Kidney (tissue), 14 donors: ENCODE data around the gene CDK19. TPM values are rescaled to one million over a fixed set of nuclear protein-coding genes. Genes with fewer than 3 reads are reported as not detected.

Experiments
- DNase-seq, 5 donors: peaks; one replicate each; pipeline ENCODE4 v3.0.0-alpha.2; 2013 to 2020
- FAIRE-seq: peaks from 2 replicates; lab custom pipeline; 2012; peaks lifted over from hg19 to GRCh38; lab: Jason Lieb, UNC
- H3K27ac ChIP-seq, 2 donors: one replicate each; pipeline ENCODE4 v1.7.0; 2013; ENCODE audit warnings: low read depth in 2 of 2, low read length in 2 of 2, inconsistent platforms in 1 of 2
- H3K27me3 ChIP-seq: one replicate; pipeline ENCODE4 v1.7.1; 2013; ENCODE audit warnings: low read length, inconsistent platforms; ENCODE audit not compliant: control insufficient read depth, insufficient read depth
- H3K36me3 ChIP-seq, 3 donors: one replicate each; pipeline versions ENCODE4 v1.7.0 to v1.7.1; 2013; ENCODE audit warnings: low read length in 3 of 3, control low read depth in 1 of 3, inconsistent platforms in 1 of 3; ENCODE audit not compliant: insufficient read depth in 3 of 3, control insufficient read depth in 2 of 3
- H3K4me1 ChIP-seq, 3 donors: one replicate each; pipeline versions ENCODE4 v1.7.0 to v1.7.1; 2013; ENCODE audit warnings: low read length in 3 of 3, inconsistent platforms in 1 of 3, low read depth in 1 of 3; ENCODE audit not compliant: control insufficient read depth in 2 of 3, insufficient read depth in 2 of 3
- H3K4me3 ChIP-seq, 3 donors: one replicate each; pipeline versions ENCODE4 v1.7.0 to v1.8.1; 2013; ENCODE audit warnings: low read length in 3 of 3, control low read depth in 1 of 3, inconsistent platforms in 1 of 3
- H3K9ac ChIP-seq, 3 donors: one replicate each; pipeline versions ENCODE4 v1.7.0 to v1.7.1; 2013; ENCODE audit warnings: low read length in 3 of 3, control low read depth in 1 of 3, inconsistent platforms in 1 of 3
- H3K9me3 ChIP-seq, 3 donors: one replicate each; pipeline versions ENCODE4 v1.7.0 to v1.7.1; 2013; ENCODE audit warnings: low read length in 3 of 3, control low read depth in 1 of 3, inconsistent platforms in 1 of 3; ENCODE audit not compliant: control insufficient read depth in 2 of 3, insufficient read depth in 1 of 3
- CTCF ChIP-seq: IDR thresholded peaks from 3 replicates; pipeline ENCODE4 v1.5.1; 2012; ENCODE audit warnings: mild to moderate bottlenecking, moderate library complexity, borderline replicate concordance; ENCODE audit not compliant: insufficient read depth; ENCODE audit errors: extremely low read depth
- intact Hi-C: fragments of 100-400 bp; cut with DNase I; formaldehyde crosslinking; loops from one replicate; pipeline ENCODE4 v1.11.1; 2022
- polyA plus RNA-seq: library from polyadenylated mRNA; stranded (reverse); fragments of 350-450 nt; fragmentation: Illumina TruSeq; extraction: RNeasy Lipid Tissue Mini Kit (QIAGEN cat#74804); gene quantifications from one replicate; pipeline ENCODE4 v1.2.3, GENCODE V29; 2014; ENCODE audit warnings: low read depth, low replicate concordance; ENCODE audit not compliant: insufficient read depth
- total RNA-seq: library from RNA; stranded (reverse); fragmentation: NEBNext Ultra II Directional; extraction: Animal tissue kit (Norgen Biotek cat#: 25700); gene quantifications from one replicate; pipeline ENCODE4 v1.2.1, GENCODE V29; 2021
- donor health status: control.
- donor health status: control.
- donor health status: control.
- donor health status: control.
- donor health status: control.
- donor health status: DM: yes; HTN: yes; CAD: no.
- donor health status: Normal renal cell carcinoma (clear cell type).

Gene CDK19
- total and polyA plus RNA-seq, 2 donors from 2014 or later = 4.9 to 20.4 TPM

DNA sequence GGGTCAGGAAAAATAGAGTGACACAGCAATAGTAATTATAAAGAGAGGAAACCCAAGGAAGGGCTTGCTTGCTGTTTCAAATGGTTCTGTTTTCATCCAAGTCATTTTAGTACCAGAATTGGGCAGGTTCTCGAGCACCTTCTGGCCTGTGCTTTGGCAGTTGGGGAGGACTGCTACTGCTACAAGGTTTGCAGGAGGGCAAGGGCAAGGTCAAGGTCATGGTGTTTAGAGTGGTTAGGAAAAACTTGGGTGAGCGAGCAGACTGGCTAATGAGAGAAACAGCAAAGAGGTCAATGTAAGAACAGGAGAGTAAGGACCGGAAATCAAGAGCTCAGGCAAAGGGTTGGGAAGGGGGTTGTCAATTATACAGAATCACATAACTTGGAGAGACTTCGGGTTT, 164.5 kb downstream of the CDK19 start:
- FAIRE-seq (no peak), DNase-seq (no peak)
- no peaks in the 10 kb centered on the region for H3K4me1 ChIP-seq
- TF ChIP-seq CTCF = no peak
- no peak overlapping the region for H3K27ac ChIP-seq
- H3K9me3 ChIP-seq = no peaks in the 10 kb centered on the region
- intact Hi-C loops = no loop called here
- peaks cover 0 to 3% (median 2%) of the 10 kb centered on the region in 3 donors for H3K36me3 ChIP-seq
- H3K9ac ChIP-seq = no peak overlapping the region
- H3K4me3 ChIP-seq = no peak overlapping the region
- H3K27me3 ChIP-seq = no peaks in the 10 kb centered on the region

DNA sequence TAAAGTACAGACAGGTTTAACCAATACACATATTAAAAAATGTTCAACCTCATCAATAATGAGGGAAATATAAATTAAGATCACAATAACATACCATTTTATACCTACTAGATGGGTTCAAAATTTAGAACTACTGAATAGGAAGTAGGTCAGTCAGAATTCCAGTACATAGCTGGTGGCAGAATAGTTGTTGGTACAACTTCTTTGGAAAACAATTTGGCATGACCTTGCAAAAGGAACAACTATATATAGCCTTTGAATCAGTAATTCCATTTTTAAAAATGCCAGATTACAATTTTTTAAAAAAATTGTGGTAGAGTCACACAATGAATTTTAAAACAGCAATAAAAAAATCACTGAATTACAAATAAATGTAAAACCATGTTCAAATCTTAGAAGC, 165.6 kb downstream of the CDK19 start:
- TF ChIP-seq CTCF = no peak
- no peak for FAIRE-seq
- H3K9me3 ChIP-seq = no peaks in the 10 kb centered on the region

GRCh38 chr6:110646951-110647910, 168.0 kb downstream of the CDK19 start:
- DNase-seq (no peak), FAIRE-seq (peak; percentile 6)
- no peak for TF ChIP-seq CTCF
- no peak overlapping the region for H3K27ac ChIP-seq
- no peak overlapping the region for H3K9ac ChIP-seq
- no peaks in the 10 kb centered on the region for H3K9me3 ChIP-seq
- no peaks in the 10 kb centered on the region for H3K27me3 ChIP-seq
- H3K4me1 ChIP-seq = no peaks in the 10 kb centered on the region
- intact Hi-C loops = no loop called here
- no peak overlapping the region for H3K4me3 ChIP-seq
- H3K36me3 ChIP-seq = peaks cover 0 to 8% (median 2%) of the 10 kb centered on the region in 3 donors

More for the DNA sequence above, 165.6 kb downstream of the CDK19 start:
- no peak for DNase-seq
- intact Hi-C loops = no loop called here
- Histone ChIP-seq H3K27me3 (no peaks in the 10 kb centered on the region), H3K36me3 (peaks cover 0 to 8% (median 2%) of the 10 kb centered on the region in 3 donors), H3K4me1 (no peaks in the 10 kb centered on the region), H3K4me3 (no peak overlapping the region), H3K27ac (no peak overlapping the region), H3K9ac (no peak overlapping the region)
